K562 (cell line): ENCODE results near the gene YES1. TPM values are rescaled to one million over a fixed set of nuclear protein-coding genes. Genes with fewer than 3 reads are reported as not detected.

ENCODE experiments used
- ARID1B ChIP-seq: fragments of 450-650 bp; IDR thresholded peaks from 2 replicates; pipeline ENCODE4 v1.6.1; 2016; ENCODE audit warnings: antibody characterized with exemption, mild to moderate bottlenecking, inconsistent platforms
- ARNT ChIP-seq, 2 experiments: fragments of 450-650 bp; IDR thresholded peaks; 2 replicates each; pipeline ENCODE4 v1.6.1; 2016; ENCODE audit warnings: mild to moderate bottlenecking in 1 of 2
- BRD4 ChIP-seq: fragments of 200-600 bp; sonication (generic); IDR thresholded peaks from 2 replicates; pipeline ENCODE4 v1.6.1; 2017; ENCODE audit warnings: inconsistent platforms
- CBX5 ChIP-seq: IDR thresholded peaks from 2 replicates; pipeline ENCODE4 v1.6.1; 2014; ENCODE audit warnings: low read depth, borderline replicate concordance
- CCAR2 ChIP-seq: fragments of 200-400 bp; formaldehyde crosslinking; IDR thresholded peaks from 2 replicates; pipeline ENCODE4 v1.6.1; 2017; ENCODE audit warnings: mild to moderate bottlenecking, low read depth, low read length
- EP300 ChIP-seq: IDR thresholded peaks from 2 replicates; pipeline ENCODE4 v1.6.1; 2012; ENCODE audit warnings: low read length, improper control_type of control experiment
- GATA2 ChIP-seq: sonication (generic); formaldehyde crosslinking; IDR thresholded peaks from 2 replicates; pipeline ENCODE4 v1.4.0; 2020; ENCODE audit warnings: mild to moderate bottlenecking, missing genetic modification reagents
- GTF2E2 ChIP-seq: fragments of 200-800 bp; sonication (Bioruptor generic); IDR thresholded peaks from 2 replicates; pipeline ENCODE4 v1.6.1; 2016; ENCODE audit warnings: missing genetic modification characterization, missing compliant biosample characterization
- HIVEP1 ChIP-seq: fragments of 250-450 bp; sonication (Bioruptor Pico); IDR thresholded peaks from 2 replicates; pipeline ENCODE4 v1.4.0; 2020; ENCODE audit warnings: mild to moderate bottlenecking
- KLF16 ChIP-seq: IDR thresholded peaks from 2 replicates; pipeline ENCODE4 v1.6.1; 2016; ENCODE audit warnings: antibody characterized with exemption
- MBD2 ChIP-seq: sonication (generic); IDR thresholded peaks from 2 replicates; pipeline ENCODE4 v1.6.1; 2016; ENCODE audit warnings: low read depth, borderline replicate concordance
- MTA2 ChIP-seq: fragments of 450-650 bp; IDR thresholded peaks from 2 replicates; pipeline ENCODE4 v1.6.1; 2016; ENCODE audit warnings: low read depth
- RBFOX2 ChIP-seq: fragments of 200-400 bp; formaldehyde crosslinking; IDR thresholded peaks from 2 replicates; pipeline ENCODE4 v1.6.1; 2017; ENCODE audit warnings: low read depth, mild to moderate bottlenecking, low read length, moderate library complexity
- RBM25 ChIP-seq: fragments of 200-400 bp; formaldehyde crosslinking; IDR thresholded peaks from 2 replicates; pipeline ENCODE4 v1.6.1; 2018; ENCODE audit warnings: low read length, low read depth, moderate library complexity; ENCODE audit not compliant: severe bottlenecking
- SMARCE1 ChIP-seq: fragments of 450-650 bp; IDR thresholded peaks from 2 replicates; pipeline ENCODE4 v1.7.1; 2016; ENCODE audit warnings: mild to moderate bottlenecking
- SOX6 ChIP-seq: fragments of 450-650 bp; IDR thresholded peaks from 2 replicates; pipeline ENCODE4 v1.6.1; 2014; ENCODE audit warnings: mild to moderate bottlenecking
- SREBF1 ChIP-seq: fragments of 150-350 bp; IDR thresholded peaks from 2 replicates; pipeline ENCODE4 v1.6.1; 2014; ENCODE audit warnings: antibody characterized with exemption, low read depth, low read length, borderline replicate concordance
- SREBF2 ChIP-seq: sonication (generic); formaldehyde crosslinking; IDR thresholded peaks from 2 replicates; pipeline ENCODE4 v1.4.0; 2020; ENCODE audit warnings: mild to moderate bottlenecking, missing genetic modification reagents
- TAF7 ChIP-seq: fragments of 450-650 bp; IDR thresholded peaks from 2 replicates; pipeline ENCODE4 v1.6.1; 2016; ENCODE audit warnings: missing genetic modification characterization, missing compliant biosample characterization
- TAL1 ChIP-seq: fragments of 450-650 bp; IDR thresholded peaks from 2 replicates; pipeline ENCODE4 v1.6.1; 2016; ENCODE audit warnings: mild to moderate bottlenecking
- TEAD1 ChIP-seq, 2 experiments: fragments of 450-650 bp in 1 of 2; sonication (generic) in 1 of 2; formaldehyde crosslinking; IDR thresholded peaks; 2 replicates each; pipeline versions ENCODE4 v1.4.0 to v1.8.0; 2020 to 2022; ENCODE audit warnings: mild to moderate bottlenecking in 2 of 2, missing genetic modification reagents in 1 of 2
- TRIM24 ChIP-seq, 2 experiments: fragments of 450-650 bp; IDR thresholded peaks; 2 replicates each; pipeline ENCODE4 v1.6.1; 2016
- ZBTB5 ChIP-seq: fragments of 450-650 bp; IDR thresholded peaks from 2 replicates; pipeline ENCODE4 v1.6.1; 2017; ENCODE audit warnings: antibody characterized with exemption
- ZBTB8A ChIP-seq: fragments of 450-650 bp; IDR thresholded peaks from 2 replicates; pipeline ENCODE4 v1.6.1; 2018; ENCODE audit warnings: mild to moderate bottlenecking, moderate library complexity; ENCODE audit not compliant: partially characterized antibody
- ZFPM2 ChIP-seq: fragments of 250-450 bp; sonication (Bioruptor Pico); IDR thresholded peaks from 2 replicates; pipeline ENCODE4 v1.5.1; 2022; ENCODE audit warnings: mild to moderate bottlenecking
- ZNF740 ChIP-seq, 3 experiments: fragments of 200-800 bp in 1 of 3; sonication (Bioruptor generic) in 1 of 3; sonication (generic) in 1 of 3; formaldehyde crosslinking in 1 of 3; IDR thresholded peaks; 2 replicates each; pipeline versions ENCODE4 v1.6.1 to v1.8.0; 2016 to 2022; ENCODE audit warnings: mild to moderate bottlenecking in 2 of 3, missing compliant biosample characterization in 2 of 3, missing genetic modification characterization in 2 of 3, missing genetic modification reagents in 1 of 3
- ZNF76 ChIP-seq: fragments of 250-450 bp; sonication (Bioruptor Pico); IDR thresholded peaks from 2 replicates; pipeline ENCODE4 v1.4.0; 2020; ENCODE audit warnings: mild to moderate bottlenecking, moderate library complexity, borderline replicate concordance
- ZNF766 ChIP-seq: fragments of 200-800 bp; sonication (Bioruptor generic); conservative IDR thresholded peaks from 2 replicates; pipeline ENCODE4 v1.6.1; 2016; ENCODE audit warnings: missing genetic modification characterization, missing compliant biosample characterization
- ZNF77 ChIP-seq: fragments of 250-450 bp; sonication (Bioruptor Pico); IDR thresholded peaks from 2 replicates; pipeline ENCODE4 v1.5.0; 2020
- polyA plus RNA-seq, 8 experiments: library from polyadenylated mRNA; depleted of rRNA in 4 of 8; stranded (reverse) in 5 of 8; unstranded in 3 of 8; fragments of >200 nt; fragmentation: Nextera tagmentation in 2 of 8; fragmentation: Illumina TruSeq in 1 of 8; extraction: Ambion mirVana in 2 of 8; extraction: Trizol in 1 of 8; gene quantifications; 2 replicates each; pipeline versions ENCODE4 v1.2.1 to v1.2.3, GENCODE V29; 2011 to 2014; ENCODE audit warnings: inconsistent platforms in 1 of 8, missing spikeins in 1 of 8
- total RNA-seq, 7 experiments: library from RNA; depleted of rRNA in 6 of 7; stranded (reverse); fragments of >200 nt in 6 of 7; fragmentation: Illumina TruSeq in 2 of 7; extraction: Trizol in 2 of 7; gene quantifications; 2 replicates each; pipeline versions ENCODE4 v1.2.1 to v1.2.3, GENCODE V29; 2011 to 2021; ENCODE audit warnings: low replicate concordance in 1 of 7

Gene YES1
- total and polyA plus RNA-seq, 9 of the 15 experiments (the other 6 are each of a cell fraction or from before 2014, with no cell fraction given), result 37.2 to 115 (median 77.7) TPM

GRCh38 chr18:773980-774624 lies 37.9 kb downstream of the YES1 start (continued):
- TF ChIP-seq ZBTB8A, result no peak
- no peak for TF ChIP-seq ZNF740 (CRISPR knock-in tag; IDR thresholded peaks at IDR 0.05)
- no peak for TF ChIP-seq ZNF740 (tag; IDR thresholded peaks at IDR 0.05)
- TF ChIP-seq SOX6, result peak; percentile 81
- TF ChIP-seq MTA2, result peak; percentile 88
- peak; percentile 89 for TF ChIP-seq EP300
- TF ChIP-seq SMARCE1, result peak; percentile 70; the same call in 1 of the 2 replicates
- no peak for TF ChIP-seq ZFPM2 (CRISPR knock-in tag)
- no peak for TF ChIP-seq HIVEP1
- no peak for TF ChIP-seq RBM25
- TF ChIP-seq GATA2 (CRISPR knock-in tag), result peak; percentile 86
- TF ChIP-seq ZNF77, result no peak
- TF ChIP-seq ZNF76 (CRISPR knock-in tag), result no peak
- no peak for TF ChIP-seq MBD2
- TF ChIP-seq ZNF766 (CRISPR knock-in tag), result no peak
- TF ChIP-seq ZBTB5, result 0 out of 2 replicates have a peak, but pooled peaks have one; percentile 60
- no peak for TF ChIP-seq GTF2E2 (tag)
- peak; percentile 39 to 78; a peak in 3 of 4 replicates for TF ChIP-seq TRIM24 (IDR thresholded peaks at IDR 0.05)
- no peak for TF ChIP-seq SREBF2 (CRISPR knock-in tag)
- TF ChIP-seq CCAR2, result no peak
- TF ChIP-seq TAL1, result peak; percentile 93
- TF ChIP-seq ARNT (IDR thresholded peaks at IDR 0.05), result peak; percentile 48 to 83; a peak in 2 of 4 replicates
- peak; percentile 33; the same call in 1 of the 2 replicates for TF ChIP-seq KLF16
- TF ChIP-seq CBX5, result no peak
- no peak for TF ChIP-seq TEAD1 (CRISPR knock-in tag; IDR thresholded peaks at IDR 0.05)
- TF ChIP-seq ARID1B, result peak; percentile 97
- no peak for TF ChIP-seq TAF7 (tag)
- TF ChIP-seq BRD4, result no peak
- no peak for TF ChIP-seq RBFOX2
- no peak for TF ChIP-seq SREBF1
